HepG2 (cell line): ENCODE data around the gene MAT2A. TPM values are rescaled to one million over a fixed set of nuclear protein-coding genes. Genes with fewer than 3 reads are reported as not detected.

Experiments used
- BCL3 ChIP-seq: sonication (generic); formaldehyde crosslinking; IDR thresholded peaks from 2 replicates; pipeline ENCODE4 v1.5.1; 2020; ENCODE audit warnings: mild to moderate bottlenecking, missing genetic modification reagents, moderate library complexity
- DNMT1 ChIP-seq: sonication (generic); formaldehyde crosslinking; IDR thresholded peaks from 2 replicates; pipeline ENCODE4 v1.5.1; 2020; ENCODE audit warnings: mild to moderate bottlenecking, missing genetic modification reagents
- GZF1 ChIP-seq: sonication (generic); formaldehyde crosslinking; IDR thresholded peaks from 2 replicates; pipeline ENCODE4 v1.5.1; 2020; ENCODE audit warnings: mild to moderate bottlenecking, missing genetic modification reagents
- HHEX ChIP-seq: IDR thresholded peaks from 2 replicates; pipeline ENCODE4 v1.6.1; 2016; ENCODE audit warnings: control low read depth
- HIC2 ChIP-seq: sonication (generic); formaldehyde crosslinking; IDR thresholded peaks from 2 replicates; pipeline ENCODE4 v1.9.0; 2022; ENCODE audit warnings: low read depth, missing genetic modification reagents
- ISX ChIP-seq: sonication (generic); formaldehyde crosslinking; conservative IDR thresholded peaks from 2 replicates; pipeline ENCODE4 v1.5.0; 2020; ENCODE audit warnings: missing genetic modification reagents
- KDM2A ChIP-seq: sonication (generic); formaldehyde crosslinking; IDR thresholded peaks from 2 replicates; pipeline ENCODE4 v1.4.0; 2020; ENCODE audit warnings: low read depth, missing genetic modification reagents, borderline replicate concordance
- MTA3 ChIP-seq: sonication (generic); formaldehyde crosslinking; IDR thresholded peaks from 2 replicates; pipeline ENCODE4 v1.4.0; 2020; ENCODE audit warnings: missing genetic modification reagents
- NFE2 ChIP-seq: sonication (generic); formaldehyde crosslinking; IDR thresholded peaks from 2 replicates; pipeline ENCODE4 v1.4.0; 2020; ENCODE audit warnings: missing genetic modification reagents
- PAXIP1 ChIP-seq: sonication (generic); formaldehyde crosslinking; conservative IDR thresholded peaks from 2 replicates; pipeline ENCODE4 v1.4.0; 2020; ENCODE audit warnings: mild to moderate bottlenecking, missing genetic modification reagents, moderate library complexity
- RBAK ChIP-seq: sonication (generic); formaldehyde crosslinking; IDR thresholded peaks from 2 replicates; pipeline ENCODE4 v1.5.1; 2020; ENCODE audit warnings: mild to moderate bottlenecking, missing genetic modification reagents
- RFX1 ChIP-seq: fragments of 450-650 bp; IDR thresholded peaks from 2 replicates; pipeline ENCODE4 v1.6.1; 2017
- SKI ChIP-seq: fragments of 450-650 bp; IDR thresholded peaks from one replicate; pipeline ENCODE4 v1.6.1; 2018; ENCODE audit warnings: mild to moderate bottlenecking; ENCODE audit not compliant: partially characterized antibody
- ZBTB8A ChIP-seq: sonication (generic); formaldehyde crosslinking; IDR thresholded peaks from 2 replicates; pipeline ENCODE4 v1.4.0; 2020; ENCODE audit warnings: mild to moderate bottlenecking, low read depth, missing genetic modification reagents, borderline replicate concordance
- ZNF800 ChIP-seq: sonication (generic); formaldehyde crosslinking; IDR thresholded peaks from 2 replicates; pipeline ENCODE4 v1.4.0; 2020; ENCODE audit warnings: missing genetic modification reagents
- ZNF816 ChIP-seq: sonication (generic); formaldehyde crosslinking; IDR thresholded peaks from 2 replicates; pipeline ENCODE4 v1.8.0; 2022; ENCODE audit warnings: missing genetic modification reagents, mild to moderate bottlenecking, borderline replicate concordance
- polyA plus RNA-seq, 8 experiments: library from polyadenylated mRNA; depleted of rRNA in 3 of 8; stranded (reverse) in 7 of 8; unstranded in 1 of 8; fragments of >200 nt; fragmentation: Illumina TruSeq in 4 of 8; extraction: Trizol in 4 of 8; gene quantifications; 2 replicates each; pipeline versions ENCODE4 v1.2.1 to v1.2.3, GENCODE V29; 2011 to 2016; ENCODE audit warnings: low read depth in 4 of 8, missing spikeins in 1 of 8, mixed read lengths in 1 of 8; ENCODE audit not compliant: insufficient read depth in 1 of 8
- total RNA-seq, 5 experiments: library from RNA; depleted of rRNA; stranded (reverse); fragments of >200 nt; fragmentation: Illumina TruSeq; extraction: Trizol; gene quantifications; 2 replicates each; pipeline ENCODE4 v1.2.3, GENCODE V29; 2016; ENCODE audit warnings: low read depth in 1 of 5

Gene MAT2A
- total and polyA plus RNA-seq, 2 of the 13 experiments (the other 11 are each of a cell fraction or from before 2014, with no cell fraction given): 155 to 331 TPM

- TF ChIP-seq HIC2 (CRISPR knock-in tag) (peak; percentile 63; the same call in 1 of the 2 replicates), MTA3 (CRISPR knock-in tag) (peak; percentile 68; the same call in 1 of the 2 replicates), KDM2A (CRISPR knock-in tag) (peak; percentile 97), NFE2 (CRISPR knock-in tag) (no peak), RFX1 (no peak), RBAK (no peak), GZF1 (CRISPR knock-in tag) (no peak), ZNF816 (CRISPR knock-in tag) (peak; percentile 96), ZBTB8A (CRISPR knock-in tag) (peak; percentile 85; the same call in 1 of the 2 replicates), PAXIP1 (CRISPR knock-in tag) (peak; percentile 40; the same call in 1 of the 2 replicates), HHEX (CRISPR knock-in tag) (no peak), DNMT1 (CRISPR knock-in tag) (no peak; the same call in 1 of the 2 replicates), SKI (peak; percentile 81), ZNF800 (CRISPR knock-in tag) (peak; percentile 62), BCL3 (CRISPR knock-in tag) (peak; percentile 91), ISX (CRISPR knock-in tag) (peak; percentile 81)
These were observed at the start of gene MAT2A (continued) for GRCh38 chr2:85538507-85539360.
